Activated CD8-positive, alpha-beta memory T cell treated with anti-CD3 and anti-CD28 coated beads, Interleukin-2, amount 50 U/mL, for 24 hours (primary cell): ENCODE data around the gene RFC2.
"Not testable (repeated sequence)": the region's sequence is repeated elsewhere in the genome, so short reads cannot be mapped to it uniquely, and the experiment has no call there.

Experiments used
- DNase-seq: peaks from one replicate; pipeline ENCODE4 v3.0.0-alpha.2; 2020; ENCODE audit errors: extremely low read depth

Gene RFC2

DNA sequence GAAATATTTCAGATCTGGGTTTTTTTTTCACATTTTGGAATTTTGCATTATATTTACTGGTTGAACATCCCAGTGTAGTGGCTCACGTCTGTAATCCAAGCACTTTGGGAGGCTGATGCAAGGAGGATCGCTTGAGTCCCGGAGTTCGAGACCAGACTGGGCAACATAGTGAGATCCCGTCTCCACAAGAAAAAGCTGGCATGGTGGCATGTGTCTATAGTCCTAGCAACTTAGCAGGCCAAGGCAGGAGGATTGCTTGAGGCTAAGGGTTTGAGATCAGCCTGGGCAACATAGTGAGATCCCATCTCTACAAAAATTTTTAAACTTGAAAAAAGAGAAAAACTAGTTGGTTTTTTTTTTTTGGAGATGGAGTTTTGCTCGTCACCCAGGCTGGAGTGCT is 6.0 kb downstream of the RFC2 start:
- no peak for DNase-seq

DNA sequence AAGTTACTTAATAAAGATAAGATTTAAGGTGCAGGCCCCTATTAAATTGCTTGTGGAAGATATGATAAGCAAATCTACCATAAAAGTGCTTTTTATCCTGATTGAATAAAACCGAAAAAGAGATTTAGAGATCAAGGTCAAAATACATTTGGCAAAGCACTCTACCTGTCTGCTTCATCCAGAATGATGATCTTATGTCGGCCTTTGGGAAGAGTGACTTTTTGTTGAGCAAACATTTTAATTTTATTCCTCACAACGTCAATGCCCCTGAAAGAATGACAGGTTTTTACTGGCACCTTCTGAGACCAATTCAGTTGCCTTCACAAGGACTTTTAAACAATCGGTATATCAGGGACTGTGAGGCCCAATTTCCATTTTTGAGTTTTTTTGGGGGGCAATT is 7.7 kb downstream of the RFC2 start:
- DNase-seq: no peak

DNA sequence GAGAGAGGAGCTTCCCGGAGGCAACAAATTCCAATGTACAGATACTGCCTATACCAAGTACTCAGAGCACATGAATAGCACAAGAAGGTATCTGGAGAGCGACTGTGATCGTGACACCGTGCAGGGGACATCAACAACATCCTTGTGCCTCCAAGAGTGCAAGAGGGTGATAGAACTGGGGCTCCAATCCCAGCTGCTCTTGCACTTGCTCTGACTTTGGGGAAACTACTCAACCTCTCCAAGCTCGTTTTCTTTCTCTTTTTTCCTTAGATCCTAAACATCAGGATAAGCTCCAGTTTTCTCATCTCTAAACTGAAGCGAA is 12.1 kb downstream of the RFC2 start:
- DNase-seq: no peak

DNA sequence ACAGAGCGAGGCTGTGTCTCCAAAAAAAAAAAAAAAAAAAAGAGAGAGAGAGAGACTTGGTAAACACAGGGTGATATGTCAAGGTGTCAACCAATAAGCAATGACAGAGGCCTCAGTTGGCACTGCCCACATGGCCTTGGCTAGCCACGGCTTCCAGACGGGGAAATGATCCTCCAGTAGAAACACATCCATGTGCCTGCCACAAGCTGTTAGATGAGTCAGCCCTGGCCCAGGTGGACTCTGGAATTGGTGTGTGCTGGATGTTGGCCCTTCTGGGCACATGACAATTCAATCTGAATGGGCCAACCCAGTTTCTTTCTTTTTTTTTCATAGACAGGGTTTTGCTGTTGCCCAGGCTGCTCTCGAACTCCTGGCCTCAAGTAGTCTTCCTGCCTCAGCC is 13.7 kb downstream of the RFC2 start:
- no peak for DNase-seq

DNA sequence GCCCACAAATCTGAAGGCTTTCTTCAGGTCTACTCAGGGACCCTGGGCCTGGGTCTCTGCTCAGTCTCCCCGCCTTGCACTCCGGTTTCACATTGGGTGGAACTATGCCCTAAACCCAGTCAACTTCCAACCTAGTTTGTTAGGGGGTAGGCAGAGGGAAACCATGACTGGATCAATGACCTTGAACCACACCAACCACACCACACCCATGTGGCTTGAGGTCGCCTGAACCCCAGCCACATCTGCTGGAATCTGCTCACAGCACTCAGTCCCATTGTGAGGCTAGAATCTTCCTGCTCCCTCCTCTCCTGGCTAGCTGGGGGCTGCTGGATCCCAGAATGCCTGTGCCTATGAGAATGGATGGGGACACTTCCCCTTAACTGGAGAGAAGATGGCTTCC is 17.9 kb downstream of the RFC2 start:
- no peak for DNase-seq

DNA sequence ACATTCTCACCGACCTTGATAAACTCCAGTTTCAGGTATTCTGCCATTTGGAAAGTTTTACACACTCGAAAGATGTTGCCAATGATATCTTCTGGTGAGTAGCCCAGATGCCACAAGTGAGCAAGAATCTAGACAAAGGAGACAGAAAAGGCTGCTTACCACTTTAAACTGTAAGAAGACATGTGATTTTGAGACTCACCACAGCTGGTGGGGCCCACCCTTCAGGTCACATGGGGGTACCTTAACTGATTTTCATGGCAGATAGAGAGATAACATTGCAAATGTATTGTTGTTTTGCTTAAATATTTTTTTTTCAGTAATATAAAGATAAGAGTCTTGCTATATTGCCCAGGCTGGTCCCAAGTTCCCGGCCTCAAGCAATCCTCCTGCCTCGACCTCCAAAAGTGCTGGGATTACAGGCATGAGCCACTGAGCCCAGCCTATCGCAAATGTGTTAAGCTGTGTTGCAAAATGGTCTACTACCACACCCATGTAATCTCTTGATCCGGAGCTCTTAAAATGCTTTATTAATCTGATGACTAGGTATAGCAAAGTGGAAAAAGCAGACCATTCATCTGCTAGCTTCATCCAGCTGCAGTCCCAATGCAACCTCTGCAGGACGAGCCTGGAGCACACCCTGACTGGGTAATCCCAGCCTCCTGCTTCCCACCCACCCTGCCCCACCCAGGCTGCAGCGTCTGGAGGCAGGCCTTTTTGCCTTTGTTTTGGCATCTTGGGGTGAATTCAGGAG is 18.5 kb downstream of the RFC2 start:
- DNase-seq: no peak

DNA sequence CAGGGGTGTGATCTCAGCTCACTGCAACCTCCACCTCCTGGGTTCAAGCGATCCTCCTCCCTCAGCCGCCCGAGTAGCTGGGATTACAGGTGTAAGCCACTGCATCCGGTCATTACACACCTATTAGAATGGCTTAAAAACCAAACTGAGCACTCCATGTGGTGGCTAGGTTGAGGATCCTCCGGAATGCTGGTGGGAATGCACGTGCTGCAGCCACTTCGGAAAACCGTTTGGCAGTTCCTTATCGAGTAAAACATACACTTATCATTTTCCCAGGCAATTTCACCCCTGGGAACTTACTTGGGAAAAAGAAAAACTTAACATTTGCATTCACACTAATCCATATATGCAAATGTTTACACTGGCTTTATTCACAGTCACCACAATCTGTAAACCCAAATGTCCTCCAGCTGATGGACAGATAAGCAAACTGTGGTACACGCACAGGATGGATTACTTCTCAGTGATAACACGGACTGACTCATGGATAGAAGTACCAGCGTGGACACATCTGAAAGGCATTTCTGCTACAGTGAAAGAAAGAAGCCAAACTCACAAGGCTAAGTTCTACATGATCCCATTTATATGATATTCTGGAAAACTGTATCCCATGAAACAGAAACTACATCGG is 20.4 kb downstream of the RFC2 start:
- no peak for DNase-seq

DNA sequence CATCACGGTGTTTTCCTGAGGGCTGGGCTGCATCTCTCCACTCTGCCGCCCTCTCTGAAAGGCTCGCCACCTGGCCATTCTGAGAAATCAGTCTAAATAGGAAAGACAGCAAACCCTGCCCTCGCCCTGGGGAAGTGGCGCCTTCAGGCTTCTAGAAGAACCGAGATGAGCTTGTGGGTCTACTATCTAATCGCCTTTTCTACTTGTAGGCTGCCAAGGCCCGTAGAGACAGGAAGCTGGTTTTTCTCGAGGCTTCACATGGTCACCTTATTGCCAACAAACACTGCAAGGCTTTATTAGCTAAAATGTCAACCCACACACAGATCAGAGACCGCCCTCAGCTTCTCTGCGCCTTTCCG is 23.0 kb downstream of the RFC2 start:
- DNase-seq: no peak

DNA sequence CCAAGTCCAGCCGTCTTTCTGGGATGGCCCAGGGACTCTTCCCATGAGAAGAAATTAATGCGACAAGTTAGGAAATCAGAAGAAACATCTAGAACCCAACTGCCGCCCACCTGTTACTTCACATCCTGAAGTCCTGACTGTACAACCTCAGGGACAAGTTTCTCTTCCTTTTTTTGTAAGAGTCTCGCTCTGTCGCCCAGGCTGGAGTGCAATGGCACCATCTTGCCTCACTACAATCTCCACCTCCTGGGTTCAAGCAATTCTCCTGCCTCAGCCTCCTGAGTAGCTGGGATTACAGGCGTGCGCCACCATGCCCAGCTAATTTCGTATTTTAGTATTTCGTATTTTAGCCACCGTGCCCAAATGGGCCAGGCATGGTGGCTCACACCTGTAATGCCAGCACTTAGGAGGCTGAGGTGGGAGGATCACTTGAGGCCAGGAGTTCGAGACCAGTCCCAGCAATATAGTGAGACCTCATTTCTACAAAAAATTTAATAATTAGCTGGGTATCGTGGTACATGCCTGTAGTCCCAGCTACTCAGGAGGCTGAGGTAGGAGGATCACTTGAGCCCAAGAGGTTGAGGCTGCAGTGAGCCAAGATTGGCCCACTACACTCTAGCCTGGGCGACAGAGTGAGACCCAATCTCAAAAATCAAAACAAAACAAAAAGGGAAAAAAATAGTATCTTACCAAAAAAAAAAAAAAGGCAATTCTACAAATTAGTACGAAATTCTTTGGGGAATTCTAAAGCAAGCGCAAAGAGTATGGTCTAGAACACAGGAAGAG is 23.6 kb downstream of the RFC2 start:
- DNase-seq: no peak

DNA sequence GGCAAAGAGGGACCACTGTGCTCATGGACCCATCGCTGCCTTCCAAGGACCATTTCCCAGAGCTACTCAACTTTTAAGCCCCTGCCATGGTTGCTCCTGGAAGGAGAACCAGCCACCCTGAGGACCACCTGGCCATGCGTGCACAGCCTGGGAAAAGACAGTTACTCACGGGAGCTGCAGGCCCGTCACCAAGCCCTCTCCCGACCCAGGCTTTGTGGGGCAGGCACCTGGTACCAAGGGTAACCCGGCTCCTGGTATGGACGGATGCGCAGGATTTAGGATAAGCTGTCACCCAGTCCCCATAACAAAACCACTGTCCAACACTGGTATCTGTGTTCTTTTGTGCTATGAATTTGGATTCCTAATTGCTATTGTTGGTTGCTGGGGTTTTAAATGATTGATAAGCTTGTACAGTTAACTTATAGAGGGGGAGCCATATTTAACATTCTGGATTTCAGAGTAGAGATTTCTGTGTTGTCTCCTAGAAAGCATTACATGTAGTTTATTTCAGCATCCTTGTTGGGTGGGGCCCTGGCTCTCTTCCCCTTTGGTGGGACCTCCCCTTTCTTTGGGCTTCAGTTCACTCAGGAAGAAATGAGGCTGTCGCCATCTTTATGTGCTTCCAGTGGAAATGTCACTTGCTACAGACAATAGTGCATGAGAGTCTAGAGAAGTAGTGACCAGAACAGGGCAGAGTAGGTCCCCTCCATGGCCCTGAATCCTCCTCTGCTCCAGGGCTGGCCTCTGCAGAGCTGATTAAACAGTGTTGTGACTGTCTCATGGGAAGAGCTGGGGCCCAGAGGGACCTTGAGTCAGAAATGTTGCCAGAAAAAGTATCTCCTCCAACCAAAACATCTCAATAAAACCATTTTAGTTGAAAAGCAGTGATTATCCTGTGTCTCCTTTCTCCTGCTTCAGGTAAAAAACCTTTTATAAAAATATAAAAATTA is 25.0 kb downstream of the RFC2 start:
- DNase-seq: no peak

DNA sequence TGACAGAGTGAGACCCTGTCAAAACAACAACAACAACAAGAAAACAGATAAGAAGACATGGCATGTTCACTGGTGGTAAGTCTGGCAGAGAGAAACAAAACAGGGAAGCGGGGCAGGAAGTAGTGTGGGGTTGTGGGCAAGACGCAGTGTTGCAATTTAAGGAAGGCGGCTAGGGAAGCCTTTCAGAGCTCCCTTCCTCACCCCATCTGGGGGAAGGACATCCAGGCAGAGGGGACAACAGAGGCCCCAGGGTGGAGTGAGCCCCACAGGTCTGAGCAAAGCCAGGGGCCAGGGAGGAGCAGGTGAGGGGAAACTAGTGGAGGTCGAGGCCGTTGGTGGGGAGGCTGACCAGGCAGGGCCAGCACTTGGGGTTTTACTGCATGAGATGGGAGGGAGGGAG is 27.6 kb downstream of the RFC2 start:
- DNase-seq: no peak

DNA sequence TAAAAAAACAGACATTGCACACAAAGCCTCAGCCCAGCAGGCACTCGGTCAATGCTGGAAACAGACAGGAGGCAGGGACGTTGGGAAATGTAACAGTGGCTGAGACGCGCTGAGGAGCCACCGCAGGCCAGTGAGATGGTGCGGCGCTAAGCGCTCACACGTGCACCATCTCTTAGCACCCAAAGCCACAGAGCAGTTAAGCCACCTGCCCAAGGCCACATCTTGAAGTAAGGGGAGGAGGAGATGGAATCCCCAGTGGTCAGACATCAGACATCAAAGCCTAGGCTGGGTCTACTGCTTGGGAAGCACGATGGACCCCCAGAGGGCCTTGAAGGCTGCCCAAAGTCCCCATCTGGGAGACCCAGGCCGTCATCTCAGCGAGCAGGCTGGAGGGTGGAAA is 28.8 kb downstream of the RFC2 start:
- DNase-seq: no peak

DNA sequence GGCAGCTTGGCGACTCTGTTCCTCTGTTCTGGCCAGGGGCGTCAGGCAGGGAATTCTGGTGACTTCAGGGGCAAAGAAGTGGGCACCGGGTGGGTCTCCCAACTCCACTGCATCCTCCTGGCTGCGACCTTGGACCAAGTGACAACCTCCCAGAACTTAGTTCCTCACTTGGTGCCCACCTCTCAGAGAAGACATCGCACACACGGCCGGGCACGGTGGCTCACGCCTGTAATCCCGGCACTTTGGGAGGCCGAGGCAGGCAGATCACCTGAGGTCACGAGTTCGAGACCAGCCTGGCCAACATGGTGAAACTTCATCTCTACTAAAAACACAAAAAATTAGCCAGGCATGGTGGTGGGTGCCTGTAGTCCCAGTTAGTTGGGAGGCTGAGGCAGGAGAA is 29.3 kb downstream of the RFC2 start:
- not testable (repeated sequence) for DNase-seq

DNA sequence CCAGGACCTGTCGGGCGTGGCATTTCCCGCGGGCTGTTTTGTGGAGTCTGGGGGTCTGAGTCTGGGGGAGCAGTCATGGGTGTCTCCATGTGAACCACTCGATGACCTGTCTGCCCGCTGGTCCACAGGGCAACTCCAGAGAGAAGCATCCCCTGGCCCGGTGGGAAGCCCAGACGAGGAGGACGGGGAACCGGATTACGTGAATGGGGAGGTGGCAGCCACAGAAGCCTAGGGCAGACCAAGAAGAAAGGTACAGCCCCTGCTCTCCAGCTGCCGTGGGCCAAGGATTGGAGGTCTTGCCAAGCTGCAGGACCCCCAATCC is 29.7 kb downstream of the RFC2 start:
- DNase-seq: no peak

DNA sequence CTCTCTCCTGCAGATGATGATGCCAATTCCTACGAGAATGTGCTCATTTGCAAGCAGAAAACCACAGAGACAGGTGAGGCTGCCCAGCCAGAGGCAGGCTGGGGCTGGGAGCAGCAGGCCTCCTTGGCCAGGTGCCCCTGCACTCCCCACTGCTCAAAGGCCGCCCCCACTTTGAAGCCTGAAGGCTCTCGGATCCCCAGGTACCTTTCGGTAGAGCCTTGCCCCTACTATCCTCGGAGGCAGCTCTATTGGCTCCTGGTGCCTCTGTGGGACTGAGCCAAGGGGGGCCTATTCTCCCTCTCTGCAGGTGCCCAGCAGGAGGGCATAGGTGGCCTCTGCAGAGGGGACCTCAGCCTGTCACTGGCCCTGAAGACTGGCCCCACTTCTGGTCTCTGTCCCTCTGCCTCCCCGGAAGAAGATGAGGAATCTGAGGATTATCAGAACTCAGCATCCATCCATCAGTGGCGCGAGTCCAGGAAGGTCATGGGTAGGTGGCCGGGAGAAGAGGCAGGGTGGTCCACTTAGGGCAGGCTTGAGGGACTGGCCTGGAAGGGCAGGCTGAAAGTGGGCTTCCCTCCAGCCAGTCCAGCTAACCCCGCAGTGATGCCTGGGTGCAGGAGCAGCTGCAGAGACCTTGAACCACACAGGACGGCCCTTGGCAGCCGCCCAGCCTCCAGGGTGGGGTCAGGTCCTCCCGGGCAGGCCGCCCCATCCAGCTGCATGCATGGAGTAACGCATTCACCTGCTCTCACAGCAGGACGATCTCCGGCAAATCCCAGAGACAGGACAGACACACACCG is 30.3 kb downstream of the RFC2 start:
- DNase-seq: no peak

DNA sequence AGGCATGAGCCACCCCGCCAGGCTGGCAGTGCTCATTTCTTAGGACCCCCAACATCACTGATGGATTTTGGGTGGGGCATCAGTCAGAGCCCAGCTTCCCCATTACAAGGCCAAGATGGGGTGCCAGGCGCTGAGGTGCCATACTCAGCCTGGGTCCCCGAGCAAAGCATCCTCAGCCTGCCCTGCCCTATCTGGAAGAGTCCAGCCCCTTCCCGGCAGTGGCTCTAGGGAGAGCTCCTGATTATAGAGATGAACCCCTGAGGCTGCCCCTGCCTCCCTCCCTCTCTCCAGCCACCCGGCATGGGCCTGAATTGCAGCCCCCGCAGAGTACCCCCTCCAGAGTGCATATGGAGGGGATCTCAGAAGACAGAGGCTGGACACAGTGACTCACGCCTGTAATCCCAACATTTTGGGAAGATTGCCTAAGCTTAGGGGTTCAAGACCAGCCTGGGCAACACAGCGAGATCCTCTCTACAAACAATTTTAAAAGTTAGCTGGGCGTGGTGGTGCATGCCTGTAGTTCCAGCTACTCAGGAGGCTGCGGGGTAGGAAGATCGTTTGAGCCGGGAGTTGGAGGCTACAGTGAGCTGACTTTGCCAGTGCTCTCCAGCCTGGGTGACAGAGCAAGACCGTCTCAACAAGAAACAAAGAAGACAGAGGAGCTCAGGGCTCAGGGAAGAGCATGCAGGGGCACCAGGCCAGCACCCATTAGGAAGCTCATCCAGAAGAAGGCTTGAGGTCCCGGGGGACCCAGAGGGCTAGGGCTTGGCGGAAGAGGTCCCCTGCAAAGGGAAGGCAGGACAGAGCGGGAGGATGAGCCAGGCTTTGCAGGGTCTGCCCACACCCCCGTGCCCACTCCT is 31.1 kb downstream of the RFC2 start:
- no peak for DNase-seq

DNA sequence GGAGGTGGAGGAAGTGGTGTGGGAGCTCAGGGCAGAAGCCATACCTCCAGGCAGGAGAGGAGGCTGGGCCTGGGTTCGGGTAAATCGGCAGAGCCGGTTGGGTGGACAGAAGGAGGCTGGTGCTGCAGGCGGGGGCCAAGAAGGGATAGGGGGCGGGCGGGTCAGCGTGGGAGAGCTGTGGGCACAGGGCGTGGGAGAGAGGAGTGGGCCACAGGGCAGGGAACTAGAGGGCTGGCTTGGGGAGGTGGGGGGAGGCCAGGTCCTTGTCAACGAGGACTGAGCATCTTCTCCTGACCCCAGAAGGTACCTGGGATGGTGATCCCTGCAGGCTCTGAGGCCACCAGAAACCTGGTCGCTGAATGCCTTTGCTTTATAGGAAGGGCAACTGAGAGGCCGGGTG is 32.5 kb downstream of the RFC2 start:
- no peak for DNase-seq

DNA sequence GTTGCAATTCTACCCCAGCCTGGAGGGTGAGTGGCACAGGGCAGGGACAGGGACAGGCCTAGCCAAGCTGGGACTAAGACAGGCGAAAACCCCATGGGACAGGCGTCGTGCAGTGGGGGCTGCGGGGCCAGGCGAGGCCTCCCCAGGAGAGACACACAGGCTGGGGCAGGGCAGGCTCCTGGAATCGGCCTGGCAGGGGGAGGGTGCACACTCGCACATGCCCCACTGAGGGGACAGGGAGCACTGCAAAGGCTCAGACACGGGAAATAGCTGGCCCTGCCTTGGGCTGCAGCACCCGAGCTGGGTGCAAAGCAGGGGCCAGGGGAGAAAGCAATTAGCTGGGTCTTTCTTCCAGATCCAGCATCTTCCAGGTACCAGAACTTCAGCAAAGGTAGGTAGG is 34.0 kb downstream of the RFC2 start:
- no peak for DNase-seq

DNA sequence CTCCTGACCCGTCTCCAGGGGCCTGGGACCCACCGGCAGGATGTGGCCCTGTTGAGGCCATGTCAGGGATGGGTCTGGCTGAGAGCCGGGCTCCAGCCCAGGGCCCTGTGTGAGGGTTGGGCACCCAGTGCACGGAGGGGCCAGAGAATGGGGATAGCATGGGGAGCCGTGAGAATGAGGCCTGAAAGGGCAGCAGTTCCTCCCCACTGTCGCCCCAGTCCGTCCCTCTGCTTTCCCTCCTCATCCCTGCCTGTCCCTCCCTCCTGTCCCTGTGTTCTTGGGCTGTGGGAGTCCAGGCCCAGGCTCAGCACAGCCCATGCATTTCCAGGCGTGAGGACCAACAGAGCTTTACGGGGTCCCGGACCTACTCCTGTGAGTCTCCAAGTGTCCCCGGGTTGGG is 34.8 kb downstream of the RFC2 start:
- DNase-seq: no peak

DNA sequence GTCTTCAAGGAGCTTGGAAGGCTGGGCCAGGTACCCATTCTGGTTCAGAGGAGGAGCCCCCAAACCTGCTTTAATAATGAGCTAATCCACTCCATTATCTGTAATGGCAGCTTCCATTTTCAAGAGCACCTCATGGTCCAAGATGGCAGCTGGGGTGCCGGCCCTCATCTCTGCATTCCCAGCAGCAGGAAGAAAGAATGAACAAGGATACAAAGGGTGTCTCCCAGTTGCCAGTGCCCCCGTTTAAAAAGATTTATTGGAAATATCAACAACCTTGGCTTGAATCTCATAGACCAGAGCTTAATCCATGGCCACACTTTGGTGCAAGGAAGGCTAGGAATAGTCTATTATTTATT is 35.9 kb downstream of the RFC2 start:
- DNase-seq: no peak
